ENCODE measurements around the gene DSCAML1.
A peak's percentile ranks its signal among the peaks of the same experiment; 100 is the strongest.

DSCAML1 gene

DNA sequence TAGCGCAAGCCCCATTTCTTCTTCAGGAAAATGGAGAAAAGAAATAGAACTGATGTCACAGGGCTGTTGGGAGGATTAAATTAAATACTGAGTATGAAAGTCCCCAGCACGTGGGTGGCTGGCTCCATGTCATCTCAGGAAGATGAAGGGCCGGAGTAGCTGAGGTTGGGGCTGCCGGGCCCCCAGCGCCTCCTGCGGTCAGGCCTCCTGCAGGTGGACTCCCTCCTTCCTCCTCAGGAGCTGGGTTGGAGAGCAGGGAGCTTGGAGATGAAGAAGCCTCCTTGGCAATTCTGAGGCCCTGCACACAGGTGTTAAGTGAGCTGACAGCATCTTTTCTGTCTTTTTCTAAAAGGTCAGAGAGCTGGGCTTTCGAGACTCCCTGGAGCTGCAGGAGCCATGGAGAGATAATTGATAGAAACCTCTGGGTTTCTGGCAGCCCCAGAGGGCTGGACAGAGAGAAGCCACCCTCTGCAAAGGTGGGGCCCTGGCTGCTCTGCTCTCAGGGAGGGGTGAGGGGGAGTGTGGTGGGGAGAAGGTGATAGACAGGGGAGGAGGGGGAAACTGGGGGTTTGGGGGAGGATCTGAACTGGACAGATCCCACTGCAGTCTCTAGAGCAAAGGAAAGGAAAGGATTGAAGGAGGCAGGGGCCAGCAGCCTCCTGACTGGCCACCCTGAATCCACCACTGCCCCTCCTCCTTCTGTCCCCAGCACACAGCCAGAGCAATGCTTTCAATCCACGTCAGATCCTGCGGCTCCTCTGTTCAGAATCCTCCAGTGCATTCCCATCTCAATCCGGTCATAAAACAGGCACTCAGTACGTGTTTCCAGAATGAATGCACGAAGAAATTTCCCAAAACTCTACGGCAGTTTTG, 258.5 kb downstream of the DSCAML1 start:
- DNase-seq, result peak; percentile 15

DNA sequence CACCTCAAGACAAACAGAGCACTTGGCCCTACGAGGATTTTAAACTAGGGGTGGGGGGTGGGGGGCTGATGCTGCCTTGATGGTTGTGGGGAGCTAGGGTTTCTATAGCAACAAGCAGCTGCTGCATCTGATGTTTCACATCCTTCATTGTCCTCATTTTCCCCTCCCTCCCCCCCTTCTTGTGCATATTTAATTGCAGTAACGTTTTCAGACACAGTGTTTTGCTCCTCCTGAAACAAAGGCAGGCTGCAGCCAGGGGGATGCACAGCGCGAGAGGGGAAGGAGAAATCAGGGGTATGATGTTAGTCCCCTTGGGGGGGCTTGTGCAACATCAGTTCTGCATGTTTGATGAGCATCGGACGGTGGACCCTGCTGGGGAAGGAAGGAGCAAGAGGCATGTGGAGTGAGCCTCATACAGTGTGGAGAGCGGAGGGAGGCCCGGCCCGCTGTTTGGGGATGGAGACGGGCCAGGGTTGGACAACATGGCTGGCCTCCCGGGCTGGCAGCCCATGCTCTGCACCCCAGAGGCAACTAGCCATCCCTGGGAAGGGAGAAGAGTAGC, 261.1 kb downstream of the DSCAML1 start:
- DNase-seq, result no peak

- DNase-seq, result no peak
Observed at GRCh38 chr11:117535201-117535849, 261.7 kb downstream of the DSCAML1 start.

DNA sequence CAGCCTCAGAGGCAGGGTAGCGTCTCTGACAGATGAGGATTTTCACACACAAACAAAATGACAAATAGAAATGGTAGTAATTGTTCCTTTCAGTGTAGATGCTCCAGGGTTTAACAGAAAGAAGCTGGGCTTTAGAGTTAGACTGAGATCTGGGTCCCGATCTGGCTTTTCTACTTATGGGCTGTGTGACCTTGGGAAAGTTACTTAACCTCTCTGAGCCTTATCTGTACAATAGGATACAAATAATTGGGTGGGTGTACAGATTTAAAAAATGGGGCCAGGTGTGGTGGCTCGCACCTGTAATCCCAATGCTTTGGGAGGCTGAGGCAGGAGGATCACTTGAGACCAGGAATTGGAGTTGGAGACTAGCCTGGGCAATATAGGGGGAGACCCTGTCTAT, 264.4 kb downstream of the DSCAML1 start:
- DNase-seq, result no peak

GRCh38 chr11:117529816-117530215, 267.2 kb downstream of the DSCAML1 start:
- DNase-seq, result no peak

DNA sequence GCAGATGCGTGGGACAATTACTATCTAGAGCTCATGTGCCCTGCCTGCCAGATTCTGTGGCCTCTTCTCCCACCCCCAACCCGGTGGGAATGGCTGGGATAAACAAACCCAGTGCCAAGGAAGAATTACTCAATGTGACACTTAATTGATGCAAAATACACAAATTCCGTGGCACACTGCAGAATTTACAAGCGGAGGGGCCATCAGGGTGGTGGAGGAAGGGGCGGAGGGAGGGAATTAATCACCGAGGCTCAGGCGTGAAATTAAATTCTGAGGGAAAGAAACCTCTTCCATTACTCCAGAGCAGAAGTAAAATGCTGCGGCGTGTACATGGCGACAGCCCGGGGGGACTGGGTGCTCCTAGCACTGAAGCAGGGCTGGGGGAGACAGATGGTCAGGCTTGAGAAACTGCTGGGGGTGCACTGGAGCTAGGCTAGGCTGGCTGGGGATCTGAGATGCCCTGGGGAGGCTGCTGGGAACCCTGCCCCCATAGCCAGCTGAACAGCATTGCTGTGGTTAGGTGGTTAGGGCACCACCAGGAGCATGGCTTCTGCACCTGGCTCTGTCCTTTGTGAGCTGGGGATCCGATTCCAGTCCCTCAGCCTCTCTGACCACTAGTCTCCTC, 268.8 kb downstream of the DSCAML1 start:
- no peak for DNase-seq

DNA sequence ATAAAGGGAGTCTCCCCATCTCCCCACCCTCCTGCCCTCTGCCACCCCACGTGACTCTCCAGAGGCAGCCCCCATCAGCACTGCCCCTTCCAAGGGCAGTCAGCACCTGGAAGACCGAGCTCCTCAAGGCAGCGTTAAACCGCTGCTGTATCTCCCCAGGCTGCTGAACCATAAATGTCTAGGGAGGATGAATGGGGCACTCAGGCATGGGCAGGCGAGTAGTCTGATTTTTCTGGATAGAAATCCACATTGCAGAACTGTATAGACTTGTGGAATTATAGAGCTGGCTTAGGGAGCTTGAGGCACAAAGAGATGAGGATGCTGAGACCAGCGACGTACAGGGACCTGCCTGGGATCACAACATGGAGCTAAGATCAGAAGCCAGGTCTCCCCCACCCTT, 269.7 kb downstream of the DSCAML1 start:
- DNase-seq, result no peak

GRCh38 chr11:117525866-117526542, 271.0 kb downstream of the DSCAML1 start:
- DNase-seq, result no peak

DNA sequence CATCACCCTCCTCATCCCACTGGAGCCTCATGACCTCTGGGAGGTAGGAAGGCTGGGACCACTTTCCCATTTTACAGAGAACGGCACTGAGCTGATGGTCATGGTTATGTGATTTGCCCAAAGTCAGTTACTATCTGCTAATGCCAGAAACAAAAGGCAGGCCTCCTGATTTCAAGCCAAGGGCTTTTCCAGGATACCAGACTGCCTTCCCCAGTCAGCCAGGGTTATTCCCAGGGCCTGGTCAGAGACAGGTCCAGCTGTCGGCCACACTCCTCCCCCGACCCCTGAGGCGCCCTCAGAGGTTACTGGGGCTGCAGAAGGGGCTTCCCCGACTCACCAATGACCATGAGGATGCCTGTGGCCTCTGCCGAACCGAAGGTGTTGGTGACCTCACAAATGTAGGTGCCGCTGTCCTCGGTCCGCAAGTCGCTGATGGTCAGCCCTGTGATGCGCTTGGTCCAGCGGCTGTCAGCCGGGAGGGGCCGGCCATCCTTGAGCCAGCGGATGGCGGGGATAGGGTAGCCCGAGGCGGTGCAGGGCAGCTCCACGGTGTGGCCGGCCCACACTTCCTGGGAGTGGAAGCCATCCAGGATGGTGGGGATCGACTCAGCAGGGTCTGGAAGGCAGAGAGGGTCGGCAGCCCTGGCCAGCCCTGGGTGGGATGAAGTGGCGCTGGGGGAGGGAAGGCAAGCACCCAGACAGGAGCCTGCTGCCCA, 272.4 kb downstream of the DSCAML1 start:
- no peak for DNase-seq

- DNase-seq, result peak; percentile 63
Observed at GRCh38 chr11:117523680-117524079, 273.3 kb downstream of the DSCAML1 start.

GRCh38 chr11:117521974-117522373, 275.0 kb downstream of the DSCAML1 start:
- DNase-seq, result no peak

DNA sequence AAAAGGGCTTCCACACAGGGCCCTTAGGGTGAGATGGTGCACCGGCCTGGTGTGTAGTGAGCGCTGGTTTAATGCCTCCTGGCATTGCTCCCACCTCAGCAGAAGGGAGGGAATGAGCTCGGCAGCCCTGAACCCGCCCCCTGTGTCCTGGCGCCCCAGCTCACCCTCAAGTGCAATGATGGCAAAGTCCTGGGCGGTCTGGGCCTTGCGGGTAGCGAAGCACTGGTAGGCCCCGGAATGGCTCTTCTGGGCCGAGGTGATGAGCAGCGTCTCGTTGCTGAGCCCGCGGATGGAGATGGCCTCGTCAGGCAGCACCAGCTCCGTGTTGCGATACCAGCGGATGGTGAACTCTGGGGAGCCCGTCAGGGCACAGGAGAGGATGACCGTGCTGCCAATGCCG, 276.1 kb downstream of the DSCAML1 start:
- no peak for DNase-seq

DNA sequence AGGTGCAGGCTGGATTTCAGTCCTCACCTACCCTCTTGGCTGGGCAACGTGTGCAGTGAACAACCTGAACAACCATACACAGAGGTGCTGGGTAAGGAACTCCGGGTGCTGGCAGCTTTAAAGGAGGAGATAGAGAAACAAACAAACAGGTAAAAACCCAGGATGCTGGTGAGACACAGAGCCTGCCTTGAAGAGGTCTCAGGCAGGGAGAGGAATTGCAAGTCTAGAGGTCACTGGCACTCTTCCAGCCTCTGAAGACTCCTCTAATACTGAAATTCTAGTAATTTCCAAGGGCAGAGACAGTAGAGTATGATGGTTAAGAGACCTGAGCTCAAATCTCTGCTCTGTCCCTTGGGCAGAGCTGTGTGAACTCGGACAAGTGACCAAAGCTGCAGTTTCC, 276.8 kb downstream of the DSCAML1 start:
- peak; percentile 14 for DNase-seq

DNA sequence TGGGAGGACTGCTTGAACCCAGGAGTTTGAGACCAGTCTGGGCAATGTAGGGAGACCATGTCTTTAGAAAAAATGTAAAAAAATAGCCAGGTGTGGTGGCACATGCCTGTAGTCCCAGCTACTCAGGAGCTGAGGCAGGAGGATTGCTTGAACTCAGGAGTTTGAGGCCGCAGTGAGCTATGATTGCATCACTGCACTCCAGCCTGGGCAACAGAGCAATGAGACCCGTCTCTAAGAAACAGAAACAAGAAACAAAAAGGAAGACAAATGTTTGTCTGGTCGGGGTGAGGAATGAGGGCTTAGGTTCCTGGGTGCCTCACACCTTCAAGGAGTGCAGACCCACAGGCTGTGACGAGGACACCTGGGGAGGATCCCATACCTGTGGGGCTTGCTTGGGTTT, 277.4 kb downstream of the DSCAML1 start:
- no peak for DNase-seq

DNA sequence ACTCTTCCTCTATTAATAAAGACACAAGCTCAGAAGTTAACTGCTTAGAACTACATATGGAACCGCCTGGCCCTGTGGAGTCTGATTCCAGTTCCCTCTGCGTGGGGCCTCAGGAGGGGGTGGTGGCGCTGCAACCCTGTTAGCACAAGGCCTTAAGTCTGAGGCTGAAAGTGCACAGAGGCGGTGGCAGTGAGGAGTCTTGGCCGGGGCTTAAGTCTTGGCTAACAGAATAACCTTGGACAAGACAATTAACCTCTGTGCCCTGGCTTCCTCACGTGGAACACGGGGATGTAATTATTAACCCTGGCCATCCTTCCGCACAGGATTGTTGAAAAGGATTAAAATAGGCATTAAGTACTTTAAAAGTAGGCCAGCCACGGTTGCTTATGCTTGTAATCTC, 277.8 kb downstream of the DSCAML1 start:
- DNase-seq, result no peak

DNA sequence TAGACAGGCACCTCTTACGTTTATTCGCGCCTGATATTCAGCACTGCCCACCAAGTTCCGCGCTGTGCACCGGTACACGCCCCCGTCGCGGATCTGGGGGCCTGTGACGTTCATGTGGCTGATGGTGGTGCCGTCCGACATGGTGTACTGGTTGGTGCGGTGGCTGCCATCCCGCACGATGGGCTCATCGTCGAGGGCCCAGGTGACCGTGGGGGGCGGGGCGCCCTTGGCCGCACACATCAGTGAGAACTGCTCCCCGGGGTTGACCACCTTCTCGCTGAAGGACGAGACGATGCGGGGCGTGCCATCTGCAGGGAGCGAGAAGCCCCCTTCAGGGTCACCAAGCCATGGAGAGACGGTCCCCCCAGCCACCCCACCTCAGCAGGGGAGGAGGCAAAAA, 278.6 kb downstream of the DSCAML1 start:
- no peak for DNase-seq

GRCh38 chr11:117517097-117517496, 279.9 kb downstream of the DSCAML1 start:
- no peak for DNase-seq

DNA sequence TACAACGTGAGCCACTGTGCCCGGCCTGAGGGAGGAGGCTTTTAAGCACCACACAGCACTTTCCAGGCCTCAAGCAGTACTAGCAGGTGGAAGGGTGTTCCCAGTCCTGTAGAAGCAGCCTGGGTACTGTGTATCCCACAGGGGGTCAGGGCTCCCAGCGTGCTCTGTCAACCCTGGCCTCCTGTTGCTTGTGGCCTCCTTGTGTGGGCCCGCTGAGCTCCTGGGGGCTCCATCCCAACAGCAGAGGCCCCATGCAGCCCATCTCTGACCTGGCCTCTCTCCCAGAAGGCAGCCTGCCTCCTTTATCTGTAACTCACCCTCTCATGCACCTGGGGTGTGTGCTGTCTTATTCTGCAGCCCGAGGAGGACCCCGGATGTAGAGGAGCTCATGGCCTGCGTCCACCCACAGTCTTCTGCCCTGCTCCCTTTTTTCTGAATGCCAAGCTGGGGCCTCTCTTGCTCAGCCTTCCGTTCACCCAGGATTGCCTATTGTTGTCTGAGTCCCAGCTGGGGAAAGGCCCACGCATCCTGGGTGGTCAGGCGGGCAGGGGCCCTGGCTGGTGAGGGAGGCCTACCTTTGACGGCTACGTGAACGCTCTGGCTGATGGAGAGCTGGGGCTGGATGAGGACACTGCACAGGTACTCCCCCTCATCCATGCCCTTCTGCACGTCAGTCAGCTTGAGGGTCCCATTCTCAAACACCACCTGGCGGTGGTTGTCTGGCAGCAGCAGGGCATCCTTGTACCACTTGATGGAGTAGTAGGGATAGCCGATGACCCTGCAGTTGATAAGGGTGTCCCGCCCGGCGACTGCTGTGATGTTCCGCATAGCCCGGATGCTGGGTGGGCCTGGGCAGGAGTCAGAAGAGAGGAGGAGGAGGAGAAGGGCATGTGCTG, 280.9 kb downstream of the DSCAML1 start:
- no peak for DNase-seq

- DNase-seq, result no peak
Observed at GRCh38 chr11:117514256-117514655, 282.8 kb downstream of the DSCAML1 start.

GRCh38 chr11:117513666-117514065, 283.4 kb downstream of the DSCAML1 start:
- DNase-seq, result no peak

GRCh38 chr11:117511931-117512539, 285.0 kb downstream of the DSCAML1 start:
- DNase-seq, result no peak

Measured in fibroblast of skin of right biceps (primary cell).